GM23248 (cell line): Measurements from ENCODE around the gene PRKG2. TPM values are rescaled to one million over a fixed set of nuclear protein-coding genes. Genes with fewer than 3 reads are reported as not detected.

Source experiments
- DNase-seq: peaks from one replicate; pipeline ENCODE4 v3.0.0-alpha.2; 2015
- H2AFZ ChIP-seq: fragments of 200-600 bp; sonication (generic); 2 replicates; pipeline ENCODE4 v1.6.1; 2016; ENCODE audit warnings: antibody characterized with exemption
- H3F3A ChIP-seq: fragments of 200-600 bp; sonication (generic); 2 replicates; pipeline ENCODE4 v1.6.1; 2016; ENCODE audit warnings: mild to moderate bottlenecking, antibody characterized with exemption, mixed run types; ENCODE audit not compliant: insufficient read depth
- H3K27ac ChIP-seq: fragments of 200-600 bp; sonication (generic); 2 replicates; pipeline ENCODE4 v1.5.1; 2016; ENCODE audit warnings: mild to moderate bottlenecking
- H3K27me3 ChIP-seq: fragments of 200-600 bp; sonication (generic); replicated peaks from 2 replicates; pipeline ENCODE4 v1.6.1; 2016; ENCODE audit warnings: mild to moderate bottlenecking; ENCODE audit not compliant: insufficient read depth
- H3K36me3 ChIP-seq: fragments of 200-600 bp; sonication (generic); 2 replicates; pipeline ENCODE4 v1.6.1; 2016; ENCODE audit warnings: low read depth, mild to moderate bottlenecking
- H3K4me1 ChIP-seq: fragments of 200-600 bp; sonication (generic); 2 replicates; pipeline ENCODE4 v1.6.1; 2016; ENCODE audit warnings: mild to moderate bottlenecking; ENCODE audit not compliant: insufficient read depth
- H3K4me2 ChIP-seq: fragments of 200-600 bp; sonication (generic); one replicate; pipeline ENCODE4 v1.6.1; 2016; ENCODE audit warnings: mild to moderate bottlenecking; ENCODE audit not compliant: unreplicated experiment
- H3K4me3 ChIP-seq: fragments of 200-600 bp; sonication (generic); 2 replicates; pipeline ENCODE4 v1.5.1; 2016; ENCODE audit warnings: mild to moderate bottlenecking
- H3K79me2 ChIP-seq: fragments of 200-600 bp; sonication (generic); 2 replicates; pipeline ENCODE4 v1.6.1; 2016; ENCODE audit warnings: mild to moderate bottlenecking; ENCODE audit not compliant: insufficient read depth
- H3K9ac ChIP-seq: fragments of 200-600 bp; sonication (generic); 2 replicates; pipeline ENCODE4 v1.6.1; 2016; ENCODE audit warnings: mild to moderate bottlenecking
- H3K9me2 ChIP-seq: fragments of 200-600 bp; sonication (generic); 2 replicates; pipeline ENCODE4 v1.6.1; 2016; ENCODE audit warnings: mixed run types, mild to moderate bottlenecking, moderate library complexity; ENCODE audit not compliant: insufficient read depth
- H3K9me3 ChIP-seq: fragments of 200-600 bp; sonication (generic); one replicate; pipeline ENCODE4 v1.6.1; 2017; ENCODE audit warnings: low read depth
- H4K20me1 ChIP-seq: fragments of 200-600 bp; sonication (generic); 2 replicates; pipeline ENCODE4 v1.6.0; 2016; ENCODE audit not compliant: insufficient read depth
- EZH2 ChIP-seq: fragments of 200-600 bp; sonication (generic); IDR thresholded peaks from 2 replicates; pipeline ENCODE4 v1.6.1; 2018; ENCODE audit warnings: antibody characterized with exemption, mild to moderate bottlenecking; ENCODE audit not compliant: insufficient read depth, poor library complexity, severe bottlenecking
- EZH2phosphoT487 ChIP-seq: fragments of 200-600 bp; sonication (generic); IDR thresholded peaks from 2 replicates; pipeline ENCODE4 v1.6.1; 2018; ENCODE audit warnings: antibody characterized with exemption, moderate library complexity, mild to moderate bottlenecking, low read depth; ENCODE audit not compliant: insufficient read depth
- WGBS, 2 experiments: methylation state at CpG; one replicate each; pipeline ENCODE4 v1.1.6; 2015 to 2017; ENCODE audit warnings: low lambda C conversion rate in 2 of 2, low coverage in 1 of 2; ENCODE audit errors: missing lambda C conversion rate in 2 of 2; 5-methylcytosine and 5-hydroxymethylcytosine counted together
- in situ Hi-C: fragments of 300-500 bp; cut with MboI; formaldehyde crosslinking; loops from 2 replicates; pipeline ENCODE4 v1.15.0; 2020
- polyA plus RNA-seq: library from polyadenylated mRNA; unstranded; fragments of >200 nt; fragmentation: Nextera tagmentation; extraction: Ambion mirVana; gene quantifications from 2 replicates; pipeline ENCODE4 v1.2.1, GENCODE V29; 2016
- total RNA-seq: library from RNA; depleted of rRNA; stranded (reverse); fragments of >200 nt; shearing (Covaris generic); gene quantifications from 2 replicates; pipeline ENCODE4 v1.2.3, GENCODE V29; 2014

Gene PRKG2
- total and polyA plus RNA-seq, 2 experiments from 2014 or later: 4.7 to 7.3 TPM

DNA sequence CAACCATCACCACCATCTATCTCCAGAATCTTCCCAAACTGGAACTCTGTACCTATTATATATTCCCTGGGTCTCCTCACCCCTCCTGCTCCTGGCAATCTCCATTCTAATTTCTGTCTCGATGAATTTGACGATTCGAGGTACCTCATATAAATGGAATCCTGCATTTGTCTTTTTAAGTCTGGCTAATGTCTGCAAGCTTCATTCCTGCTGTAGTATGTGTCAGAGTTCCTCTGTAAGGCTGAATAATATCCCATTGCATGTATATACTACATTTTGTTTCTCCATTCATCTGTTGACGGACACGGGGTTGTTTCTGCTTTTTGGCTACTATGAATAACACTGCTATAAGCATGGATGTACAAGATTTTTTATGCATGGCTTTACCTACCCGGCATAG lies 19.5 kb downstream of the PRKG2 start:
- in situ Hi-C loops: no loop called here
- 34 to 44% methylated on average over 6 of the region's 6 CpGs for WGBS, 2 experiments
- no peak overlapping the region for H2AFZ ChIP-seq

DNA sequence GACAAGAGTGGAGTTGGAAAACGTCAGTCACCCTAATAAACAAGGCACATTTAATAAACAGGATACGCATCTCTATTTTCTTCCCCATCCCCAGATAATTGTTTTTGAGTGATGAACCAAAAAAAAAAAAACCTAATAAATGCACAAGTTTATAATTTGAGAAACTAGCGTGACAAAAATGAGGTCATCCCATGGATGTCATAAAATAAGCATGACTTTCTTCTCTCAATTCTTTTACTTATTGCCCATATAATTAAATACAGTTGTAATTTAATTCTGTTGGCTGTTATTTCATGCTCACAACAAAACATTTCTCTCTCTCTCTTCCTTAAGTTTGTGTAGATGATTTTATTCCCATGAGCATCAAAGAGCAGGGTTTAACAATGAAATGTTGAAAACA lies 20.7 kb downstream of the PRKG2 start:
- Histone ChIP-seq H3K27ac (0 out of 2 replicates have a peak overlapping the region, but pooled peaks have one; percentile 40), H3K79me2 (0 out of 2 replicates have a peak, but pooled peaks cover 8% of the 10 kb centered on the region), H3K9ac (no peak overlapping the region), H3K9me2 (no peaks in the 10 kb centered on the region), H3F3A (peaks cover 8% of the 10 kb centered on the region; the same call in 1 of the 2 replicates), H3K4me3 (no peak overlapping the region), H4K20me1 (no peaks in the 10 kb centered on the region), H3K4me2 (peak overlapping the region; percentile 35), H3K4me1 (peaks cover 19% of the 10 kb centered on the region), H3K9me3 (no peaks in the 10 kb centered on the region), H3K36me3 (no peaks in the 10 kb centered on the region), H3K27me3 (no peaks in the 10 kb centered on the region), H2AFZ (no peak overlapping the region)
- DNase-seq: peak; percentile 36
- in situ Hi-C loops: no loop called here
- no peak for TF ChIP-seq EZH2phosphoT487
- TF ChIP-seq EZH2: no peak
- WGBS, 2 experiments: 39 to 42% methylated on average over 3 of the region's 3 CpGs

More for the DNA sequence above, 19.5 kb downstream of the PRKG2 start:
- Histone ChIP-seq H4K20me1 (no peaks in the 10 kb centered on the region), H3K4me1 (peaks cover 27% of the 10 kb centered on the region), H3K79me2 (0 out of 2 replicates have a peak, but pooled peaks cover 8% of the 10 kb centered on the region), H3K9me2 (no peaks in the 10 kb centered on the region), H3K9ac (peak overlapping the region; percentile 22; the same call in 1 of the 2 replicates), H3K27me3 (no peaks in the 10 kb centered on the region), H3K4me3 (0 out of 2 replicates have a peak overlapping the region, but pooled peaks have one; percentile 28), H3K4me2 (peak overlapping the region; percentile 65), H3F3A (peaks cover 17% of the 10 kb centered on the region), H3K9me3 (no peaks in the 10 kb centered on the region), H3K36me3 (no peaks in the 10 kb centered on the region), H3K27ac (peak overlapping the region; percentile 40)
- peak; percentile 79 for DNase-seq
- TF ChIP-seq EZH2: no peak
- TF ChIP-seq EZH2phosphoT487: no peak

DNA sequence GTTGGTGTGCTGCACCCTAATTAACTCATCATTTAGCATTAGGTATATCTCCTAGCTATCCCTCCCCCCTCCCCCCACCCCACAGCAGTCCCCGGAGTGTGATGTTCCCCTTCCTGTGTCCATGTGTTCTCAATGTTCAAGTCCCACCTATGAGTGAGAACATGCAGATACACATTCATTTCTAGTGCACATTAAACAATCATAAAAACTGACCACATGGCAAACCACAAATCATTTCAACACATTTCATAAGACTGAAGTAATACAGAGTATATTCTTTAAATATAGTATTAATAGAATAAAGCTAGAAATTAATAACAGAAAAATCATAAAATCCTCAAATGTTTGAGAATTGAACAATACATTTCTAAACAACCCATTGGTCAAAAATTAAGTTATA lies 34.1 kb downstream of the PRKG2 start:
- in situ Hi-C loops: no loop called here
- WGBS, 2 experiments: 4 to 8% methylated on average over 1 of the region's 1 CpG
- Histone ChIP-seq H3K27ac (no peak overlapping the region), H3K4me3 (no peak overlapping the region), H2AFZ (no peak overlapping the region), H4K20me1 (no peaks in the 10 kb centered on the region), H3K4me1 (no peaks in the 10 kb centered on the region; the same call in 1 of the 2 replicates), H3K79me2 (peaks cover 6% of the 10 kb centered on the region), H3K9me3 (no peaks in the 10 kb centered on the region), H3K4me2 (no peak overlapping the region), H3K27me3 (no peaks in the 10 kb centered on the region), H3K9me2 (no peaks in the 10 kb centered on the region), H3F3A (no peaks in the 10 kb centered on the region), H3K9ac (no peak overlapping the region), H3K36me3 (no peaks in the 10 kb centered on the region)
- DNase-seq: peak; percentile 25
- no peak for TF ChIP-seq EZH2
- TF ChIP-seq EZH2phosphoT487: no peak

DNA sequence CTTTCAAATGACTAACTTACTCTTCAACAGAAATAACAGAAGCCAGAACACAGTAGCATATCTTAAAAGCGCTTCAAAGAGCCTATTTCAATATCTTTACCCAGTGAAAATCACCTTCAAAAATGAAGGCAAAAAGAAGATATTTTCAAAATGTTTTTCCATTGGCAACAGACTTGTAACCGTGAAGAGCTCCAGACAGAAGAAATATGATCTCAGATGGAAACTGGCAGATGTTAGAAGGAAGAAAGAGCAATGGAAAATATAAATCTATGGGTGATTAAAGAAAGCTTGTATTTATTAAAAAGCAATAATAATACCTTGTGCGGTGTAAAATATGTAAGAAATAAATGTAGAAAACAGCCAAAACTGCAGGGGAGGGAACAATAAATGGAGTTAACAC lies 35.7 kb downstream of the PRKG2 start:
- TF ChIP-seq EZH2phosphoT487 (no peak), EZH2 (no peak)
- in situ Hi-C loops: no loop called here
- 42 to 46% methylated on average over 3 of the region's 3 CpGs for WGBS, 2 experiments

More for the DNA sequence above, 35.7 kb downstream of the PRKG2 start:
- H3K79me2 ChIP-seq: peaks cover 3% of the 10 kb centered on the region; the same call in 1 of the 2 replicates
- no peaks in the 10 kb centered on the region for H4K20me1 ChIP-seq
- no peaks in the 10 kb centered on the region for H3K36me3 ChIP-seq
- H3K9me2 ChIP-seq: no peaks in the 10 kb centered on the region
- no peaks in the 10 kb centered on the region for H3K9me3 ChIP-seq
- no peak overlapping the region for H3K9ac ChIP-seq
- H3K27me3 ChIP-seq: no peaks in the 10 kb centered on the region
- no peak overlapping the region for H3K4me3 ChIP-seq
- no peaks in the 10 kb centered on the region; the same call in 1 of the 2 replicates for H3K4me1 ChIP-seq
- no peaks in the 10 kb centered on the region for H3F3A ChIP-seq
- H3K27ac ChIP-seq: no peak overlapping the region
- DNase-seq: peak; percentile 5
- no peak overlapping the region for H3K4me2 ChIP-seq
- H2AFZ ChIP-seq: 0 out of 2 replicates have a peak overlapping the region, but pooled peaks have one; percentile 9
